ENCODE results near the gene NAE1. TPM values are rescaled to one million over a fixed set of nuclear protein-coding genes. Genes with fewer than 3 reads are reported as not detected.

NAE1 gene
- total and polyA plus RNA-seq, 8 donors, result 4.5 to 72.1 (median 28.8) TPM

GRCh38 chr16:66857437-66857836 lies 26.7 kb upstream of the NAE1 start:
- Histone ChIP-seq H3K27ac (no peak overlapping the region), H3K9me3 (no peaks in the 10 kb centered on the region), H3K4me1 (peaks cover 0 to 7% (median 0%) of the 10 kb centered on the region in 4 donors), H3K4me3 (no peak overlapping the region), H3K36me3 (no peaks in the 10 kb centered on the region), H3K27me3 (no peaks in the 10 kb centered on the region)
- no peak for DNase-seq
- intact Hi-C loops (cut with DNase I; ENCODE audit: low total_unique reads), result no loop called here
- TF ChIP-seq CTCF (IDR thresholded peaks at IDR 0.05), result no peak
- 71 to 84% (median 81%) methylated on average over 6 of the region's 6 CpGs for WGBS, 5 donors

GRCh38 chr16:66856801-66857200 lies 26.0 kb upstream of the NAE1 start:
- Histone ChIP-seq H3K4me3 (no peak overlapping the region), H3K27me3 (no peaks in the 10 kb centered on the region), H3K27ac (no peak overlapping the region), H3K4me1 (peaks cover 0 to 7% (median 0%) of the 10 kb centered on the region in 4 donors), H3K9me3 (no peaks in the 10 kb centered on the region), H3K36me3 (no peaks in the 10 kb centered on the region)
- DNase-seq, result no peak
- intact Hi-C loops (cut with DNase I; ENCODE audit: low total_unique reads), result no loop called here
- TF ChIP-seq POLR2AphosphoS5 (IDR thresholded peaks at IDR 0.05), result no peak
- TF ChIP-seq EP300 (IDR thresholded peaks at IDR 0.05), result no peak
- no peak for TF ChIP-seq POLR2A (IDR thresholded peaks at IDR 0.05)
- no peak for TF ChIP-seq CTCF (IDR thresholded peaks at IDR 0.05)
- 96 to 100% (median 100%) methylated on average over 1 to 2 of the region's 2 CpGs for WGBS, 5 donors

- H3K27ac ChIP-seq, result no peak overlapping the region
These were observed 25.5 kb upstream of the NAE1 start for GRCh38 chr16:66856184-66856730.

GRCh38 chr16:66853261-66854139 lies 22.7 kb upstream of the NAE1 start:
- intact Hi-C loops (cut with DNase I; ENCODE audit: low total_unique reads), result no loop called here
- WGBS, 5 donors, result 72 to 87% (median 77%) methylated on average over 7 to 15 of the region's 15 CpGs
- no peaks in the 10 kb centered on the region for H3K9me3 ChIP-seq
- DNase-seq, result no peak
- no peak overlapping the region for H3K27ac ChIP-seq
- H3K27me3 ChIP-seq, result peaks cover 0 to 17% (median 0%) of the 10 kb centered on the region in 3 donors
- H3K4me1 ChIP-seq, result no peaks in the 10 kb centered on the region
- H3K4me3 ChIP-seq, result no peak overlapping the region
- TF ChIP-seq POLR2A (IDR thresholded peaks at IDR 0.05) (no peak), POLR2AphosphoS5 (IDR thresholded peaks at IDR 0.05) (no peak), EP300 (IDR thresholded peaks at IDR 0.05) (no peak)
- no peaks in the 10 kb centered on the region for H3K36me3 ChIP-seq

More at GRCh38 chr16:66856184-66856730, 25.5 kb upstream of the NAE1 start:
- H3K4me3 ChIP-seq, result no peak overlapping the region
- DNase-seq, result no peak
- H3K27me3 ChIP-seq, result no peaks in the 10 kb centered on the region
- H3K9me3 ChIP-seq, result no peaks in the 10 kb centered on the region
- intact Hi-C loops (cut with DNase I; ENCODE audit: low total_unique reads), result no loop called here
- TF ChIP-seq EP300 (IDR thresholded peaks at IDR 0.05), result no peak
- TF ChIP-seq POLR2A (IDR thresholded peaks at IDR 0.05), result no peak
- no peak for TF ChIP-seq POLR2AphosphoS5 (IDR thresholded peaks at IDR 0.05)
- TF ChIP-seq CTCF (IDR thresholded peaks at IDR 0.05), result no peak
- 90 to 94% (median 93%) methylated on average over 6 of the region's 6 CpGs for WGBS, 5 donors
- H3K36me3 ChIP-seq, result no peaks in the 10 kb centered on the region
- peaks cover 0 to 7% (median 0%) of the 10 kb centered on the region in 4 donors for H3K4me1 ChIP-seq
